Activated CD4-positive, alpha-beta T cell treated with anti-CD3 and anti-CD28 coated beads, Interleukin-10, Interleukin-2, amounts not matched to agents 100 ng/mL and 50 ng/mL, durations not matched to agents 16 hours and 8 hours (primary cell): Measurements from ENCODE around the gene E2F8.

Source experiments
- DNase-seq: peaks from one replicate; pipeline ENCODE4 v3.0.0-alpha.2; 2020

Gene E2F8

DNA sequence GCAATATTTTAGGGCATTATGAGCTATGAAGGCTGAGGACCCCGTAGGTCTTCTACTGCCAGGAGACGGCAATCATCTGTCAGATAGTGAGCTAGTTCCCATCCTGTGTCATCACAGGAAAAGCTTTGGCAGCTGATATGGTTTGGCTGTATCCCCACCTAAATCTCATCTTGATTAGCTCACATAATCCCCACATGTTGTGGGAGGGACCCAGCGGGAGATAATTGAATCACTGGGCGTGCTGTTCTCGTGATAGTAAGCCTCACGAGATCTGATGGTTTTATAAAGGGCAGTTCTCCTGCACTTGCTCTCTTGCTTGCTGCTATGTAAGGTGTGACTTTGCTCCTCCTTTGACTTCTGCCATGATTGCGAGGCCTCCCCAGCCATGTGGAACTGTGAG is 57.1 kb downstream of the E2F8 start:
- no peak for DNase-seq

DNA sequence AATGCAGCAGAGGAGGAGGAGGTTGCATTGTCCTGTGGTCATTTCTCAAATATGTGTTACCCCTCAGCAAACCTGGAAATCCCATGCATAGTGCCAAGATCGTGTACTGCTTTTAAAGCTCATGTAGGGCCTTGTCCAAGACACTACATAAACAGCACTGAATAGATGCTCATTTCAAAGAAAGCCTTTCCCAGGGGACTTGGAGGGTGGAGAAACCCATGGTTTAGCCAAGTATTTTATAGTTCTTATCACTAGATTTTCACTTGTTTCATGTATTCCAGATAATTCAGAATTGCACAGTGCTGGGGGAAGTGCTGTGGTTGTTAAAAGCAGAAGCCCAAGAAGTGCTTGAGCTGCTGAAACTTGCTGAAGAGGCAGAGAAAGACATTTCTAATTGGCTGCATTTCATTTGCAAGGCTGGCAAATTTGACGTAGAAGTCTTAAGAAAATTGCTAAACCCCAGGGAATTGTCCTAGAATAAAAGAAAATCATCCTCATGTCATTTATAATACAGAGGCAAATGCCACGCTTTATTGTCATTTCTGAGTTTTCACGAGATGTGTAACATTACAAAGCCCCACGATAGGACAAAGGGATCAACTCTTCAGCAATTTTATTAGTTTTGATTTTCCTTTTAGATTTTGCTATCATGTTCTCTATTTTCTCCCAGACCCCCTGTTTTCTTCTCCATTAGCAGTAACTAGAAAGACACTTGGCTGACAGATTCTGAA is 59.0 kb downstream of the E2F8 start:
- DNase-seq = no peak

DNA sequence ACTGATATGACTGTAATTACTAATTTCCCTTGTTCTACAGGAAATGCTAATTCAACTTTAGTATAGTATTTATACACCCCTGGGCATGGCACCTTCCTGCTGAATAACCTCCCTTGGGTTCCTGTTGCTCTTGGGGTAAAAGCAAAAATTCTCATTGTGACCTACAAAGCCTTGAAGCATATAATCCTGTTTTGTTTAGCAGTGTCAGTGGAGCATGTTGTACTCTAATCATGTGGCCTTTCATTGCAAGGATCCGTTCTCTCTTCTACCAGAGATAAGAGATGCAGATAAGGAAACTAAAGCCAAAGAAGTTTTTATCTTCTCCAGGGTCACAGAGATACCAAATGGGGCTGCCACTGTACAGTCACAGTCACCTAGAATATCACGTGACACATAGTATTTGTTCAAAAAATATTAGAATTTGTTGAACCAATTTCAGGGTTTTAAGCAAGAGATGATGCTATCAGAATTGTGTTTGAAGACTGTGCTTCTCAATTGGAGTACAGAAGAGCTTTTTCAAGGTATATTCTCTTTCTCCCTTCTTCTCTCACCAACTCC is 64.0 kb downstream of the E2F8 start:
- DNase-seq = peak; percentile 5
